Astrocyte of the spinal cord (primary cell): ENCODE data around the gene TRIM39.

ENCODE experiments used
- DNase-seq: peaks from one replicate; pipeline ENCODE4 v3.0.0; 2011; ENCODE audit warnings: low read depth, low spot score
- H3K4me3 ChIP-seq: 2 replicates; pipeline ENCODE4 v1.5.1; 2011; ENCODE audit warnings: low read depth, mild to moderate bottlenecking, low read length, moderate library complexity
- CTCF ChIP-seq: IDR thresholded peaks from 2 replicates; pipeline ENCODE4 v1.5.1; 2012; ENCODE audit warnings: low read depth, mild to moderate bottlenecking, low read length, inconsistent platforms
- in situ Hi-C: cut with HindIII; loops from 2 replicates; pipeline ENCODE4 v1.10.0; 2017; ENCODE audit warnings: low sequenced_read_pairs

The TRIM39 gene

GRCh38 chr6:30311101-30311500 is 15.6 kb upstream of the TRIM39 start:
- no peak for DNase-seq
- no peak overlapping the region for H3K4me3 ChIP-seq
- no peak for TF ChIP-seq CTCF
- in situ Hi-C loops = no loop called here

GRCh38 chr6:30311671-30312070 is 15.1 kb upstream of the TRIM39 start:
- TF ChIP-seq CTCF = no peak
- H3K4me3 ChIP-seq = no peak overlapping the region
- no peak for DNase-seq
- in situ Hi-C loops = no loop called here

- no peak overlapping the region for H3K4me3 ChIP-seq
- in situ Hi-C loops = no loop called here
- no peak for DNase-seq
- no peak for TF ChIP-seq CTCF
Observed at GRCh38 chr6:30312266-30312665, 14.5 kb upstream of the TRIM39 start.

- no peak overlapping the region for H3K4me3 ChIP-seq
- in situ Hi-C loops = no loop called here
- no peak for DNase-seq
- TF ChIP-seq CTCF = no peak
Observed at GRCh38 chr6:30312676-30313321, 13.9 kb upstream of the TRIM39 start.

- in situ Hi-C loops = no loop called here
- no peak for DNase-seq
- no peak for TF ChIP-seq CTCF
- no peak overlapping the region for H3K4me3 ChIP-seq
Observed at GRCh38 chr6:30315156-30315555, 11.6 kb upstream of the TRIM39 start.

GRCh38 chr6:30317913-30318589 is 8.7 kb upstream of the TRIM39 start:
- H3K4me3 ChIP-seq = no peak overlapping the region
- no peak for DNase-seq
- no peak for TF ChIP-seq CTCF
- in situ Hi-C loops = no loop called here
